T-helper 17 cell (primary cell): ENCODE measurements around the gene ZNF774. TPM values are rescaled to one million over a fixed set of nuclear protein-coding genes. Genes with fewer than 3 reads are reported as not detected.

ENCODE experiments used
- ATAC-seq: fragments of 150-1000 bp; cut with Tn5 transposase; 2 replicates; pipeline ENCODE4 v1.10.0; 2021; ENCODE audit warnings: mild to moderate bottlenecking, moderate library complexity
- DNase-seq, 3 donors: peaks; one replicate each; pipeline versions ENCODE4 v3.0.0 to v3.0.0-alpha.2; 2020 to 2021
- H3K9me3 ChIP-seq: one replicate; pipeline ENCODE4 v1.7.0; 2013; ENCODE audit warnings: low read length, mild to moderate bottlenecking; ENCODE audit not compliant: control insufficient read depth, poor library complexity, severe bottlenecking
- H3K27ac Mint-ChIP-seq: one replicate; pipeline ENCODE4 v1.8.0; 2022; ENCODE audit warnings: mild to moderate bottlenecking, moderate library complexity, mixed read lengths
- H3K27me3 Mint-ChIP-seq: one replicate; pipeline ENCODE4 v1.8.0; 2022; ENCODE audit warnings: mixed read lengths
- H3K36me3 Mint-ChIP-seq: one replicate; pipeline ENCODE4 v1.8.0; 2022; ENCODE audit warnings: low read depth, mixed read lengths
- H3K4me1 Mint-ChIP-seq: one replicate; pipeline ENCODE4 v1.8.0; 2022; ENCODE audit warnings: mild to moderate bottlenecking, mixed read lengths
- H3K4me3 Mint-ChIP-seq: one replicate; pipeline ENCODE4 v1.8.0; 2022; ENCODE audit warnings: mild to moderate bottlenecking, moderate library complexity, mixed read lengths
- total RNA-seq, 4 donors: library from RNA in 2 of 4; stranded (reverse) in 2 of 4; gene quantifications; one replicate each; pipeline ENCODE4 v1.2.3 and lab custom pipeline; 2022 to 2026

Gene ZNF774
- total RNA-seq, 2 donors from 2014 or later = 0.15 TPM; not detected in 1

GRCh38 chr15:90351479-90352106 lies 491 bp upstream of the ZNF774 start:
- DNase-seq (peak in 1 of 3 donors; percentile 12), ATAC-seq (peak; percentile 6)
- Mint-ChIP-seq H3K27ac (peak overlapping the region; percentile 63), H3K4me1 (peaks cover 3% of the 10 kb centered on the region), H3K36me3 (no peaks in the 10 kb centered on the region), H3K27me3 (no peaks in the 10 kb centered on the region), H3K4me3 (peak overlapping the region; percentile 91)
- no peaks in the 10 kb centered on the region for H3K9me3 ChIP-seq

- H3K27me3 Mint-ChIP-seq = no peaks in the 10 kb centered on the region
- H3K4me1 Mint-ChIP-seq = peaks cover under 1% of the 10 kb centered on the region
- ATAC-seq (no peak), DNase-seq (no peak)
- H3K4me3 Mint-ChIP-seq = no peak overlapping the region
- no peaks in the 10 kb centered on the region for H3K9me3 ChIP-seq
- H3K27ac Mint-ChIP-seq = no peak overlapping the region
- H3K36me3 Mint-ChIP-seq = no peaks in the 10 kb centered on the region
These were observed 2.9 kb downstream of the ZNF774 start for GRCh38 chr15:90354986-90355385.

GRCh38 chr15:90358124-90359033 lies 6.3 kb downstream of the ZNF774 start:
- no peaks in the 10 kb centered on the region for H3K36me3 Mint-ChIP-seq
- H3K4me3 Mint-ChIP-seq = no peak overlapping the region
- no peaks in the 10 kb centered on the region for H3K27me3 Mint-ChIP-seq
- ATAC-seq (no peak), DNase-seq (no peak)
- no peaks in the 10 kb centered on the region for H3K9me3 ChIP-seq
- H3K4me1 Mint-ChIP-seq = peaks cover 2% of the 10 kb centered on the region
- H3K27ac Mint-ChIP-seq = no peak overlapping the region

GRCh38 chr15:90360746-90361145 lies 8.7 kb downstream of the ZNF774 start:
- no peaks in the 10 kb centered on the region for H3K9me3 ChIP-seq
- H3K27ac Mint-ChIP-seq = no peak overlapping the region
- H3K4me1 Mint-ChIP-seq = peaks cover 11% of the 10 kb centered on the region
- no peaks in the 10 kb centered on the region for H3K27me3 Mint-ChIP-seq
- H3K36me3 Mint-ChIP-seq = no peaks in the 10 kb centered on the region
- H3K4me3 Mint-ChIP-seq = no peak overlapping the region
- no peak for ATAC-seq
- no peak for DNase-seq

DNA sequence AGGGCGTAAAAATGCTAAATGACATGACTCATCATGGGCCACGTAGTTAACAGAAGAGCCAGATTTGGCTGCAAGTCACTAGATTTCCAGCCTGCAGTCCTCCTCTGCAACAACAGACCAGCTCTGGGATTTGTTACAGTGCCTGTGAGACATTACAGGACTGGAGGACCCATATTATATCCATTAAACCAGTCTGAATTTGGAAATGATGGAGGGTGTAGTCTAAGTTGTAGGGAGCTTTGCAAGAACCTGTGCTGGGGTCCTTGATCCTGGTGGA lies 10.8 kb downstream of the ZNF774 start:
- ATAC-seq (no peak), DNase-seq (no peak)
- H3K27ac Mint-ChIP-seq = no peak overlapping the region

DNA sequence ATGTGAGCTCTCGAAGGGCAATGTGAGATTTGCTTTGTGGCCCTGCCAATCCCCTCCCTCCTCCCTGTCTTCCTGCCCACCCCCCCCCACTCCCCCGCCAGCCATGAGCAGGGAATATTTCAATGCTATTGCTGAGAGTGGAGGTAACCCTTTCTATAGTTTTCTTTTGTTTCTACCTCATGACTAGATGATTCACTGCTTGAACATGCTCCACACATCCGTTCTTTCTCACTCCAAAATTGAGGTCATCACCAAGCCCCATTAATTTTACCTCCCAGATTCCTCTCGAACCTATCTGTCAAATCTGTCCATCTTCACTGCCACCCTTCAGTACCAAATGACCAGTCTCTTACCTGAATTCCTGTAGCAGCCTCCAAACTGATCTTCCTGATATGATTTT lies 12.2 kb downstream of the ZNF774 start:
- Mint-ChIP-seq H3K27ac (no peak overlapping the region), H3K4me1 (peaks cover 16% of the 10 kb centered on the region), H3K27me3 (no peaks in the 10 kb centered on the region), H3K36me3 (no peaks in the 10 kb centered on the region), H3K4me3 (no peak overlapping the region)
- no peak for ATAC-seq
- no peak for DNase-seq
- H3K9me3 ChIP-seq = no peaks in the 10 kb centered on the region

More for the DNA sequence above, 10.8 kb downstream of the ZNF774 start:
- Mint-ChIP-seq H3K4me1 (peaks cover 14% of the 10 kb centered on the region), H3K36me3 (no peaks in the 10 kb centered on the region), H3K4me3 (no peak overlapping the region), H3K27me3 (no peaks in the 10 kb centered on the region)
- H3K9me3 ChIP-seq = no peaks in the 10 kb centered on the region

DNA sequence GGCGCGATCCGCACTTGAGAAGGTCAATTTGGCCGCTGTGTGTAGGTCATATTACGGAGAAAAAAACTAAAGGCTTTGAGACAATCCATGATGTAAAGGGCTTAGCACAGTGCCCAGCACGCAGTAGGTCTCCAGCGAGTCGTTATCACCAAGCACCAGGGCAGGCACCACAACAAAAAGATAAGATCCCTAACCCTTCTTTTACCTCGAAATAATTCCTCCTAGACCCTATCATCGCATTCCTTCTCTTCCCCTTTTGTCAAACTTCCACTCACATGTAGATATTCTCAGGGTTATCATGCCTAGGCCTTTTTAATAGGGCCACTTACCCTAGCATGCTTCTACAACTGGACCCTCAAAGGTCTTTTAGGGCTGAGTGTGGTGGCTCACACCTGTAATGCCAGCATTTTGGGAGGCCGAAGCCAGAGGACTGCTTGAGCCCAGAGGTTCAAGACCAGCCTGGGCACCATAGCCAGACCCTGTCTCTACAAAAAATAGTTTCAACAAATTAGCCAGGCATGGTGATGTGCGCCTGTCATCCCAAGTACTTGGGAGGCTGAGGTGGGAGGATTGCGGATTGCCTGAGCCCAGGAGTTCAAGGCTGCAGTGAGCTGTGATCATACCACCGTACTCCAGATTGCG lies 13.5 kb downstream of the ZNF774 start:
- Mint-ChIP-seq H3K36me3 (no peaks in the 10 kb centered on the region), H3K27ac (no peak overlapping the region), H3K27me3 (no peaks in the 10 kb centered on the region), H3K4me3 (no peak overlapping the region), H3K4me1 (peaks cover 16% of the 10 kb centered on the region)
- no peaks in the 10 kb centered on the region for H3K9me3 ChIP-seq
- ATAC-seq (no peak), DNase-seq (no peak)

GRCh38 chr15:90367576-90367975 lies 15.5 kb downstream of the ZNF774 start:
- H3K27ac Mint-ChIP-seq = peak overlapping the region; percentile 24
- H3K9me3 ChIP-seq = no peaks in the 10 kb centered on the region
- no peaks in the 10 kb centered on the region for H3K36me3 Mint-ChIP-seq
- no peak for DNase-seq
- H3K27me3 Mint-ChIP-seq = no peaks in the 10 kb centered on the region
- H3K4me3 Mint-ChIP-seq = no peak overlapping the region
- H3K4me1 Mint-ChIP-seq = peaks cover 14% of the 10 kb centered on the region
- no peak for ATAC-seq

DNA sequence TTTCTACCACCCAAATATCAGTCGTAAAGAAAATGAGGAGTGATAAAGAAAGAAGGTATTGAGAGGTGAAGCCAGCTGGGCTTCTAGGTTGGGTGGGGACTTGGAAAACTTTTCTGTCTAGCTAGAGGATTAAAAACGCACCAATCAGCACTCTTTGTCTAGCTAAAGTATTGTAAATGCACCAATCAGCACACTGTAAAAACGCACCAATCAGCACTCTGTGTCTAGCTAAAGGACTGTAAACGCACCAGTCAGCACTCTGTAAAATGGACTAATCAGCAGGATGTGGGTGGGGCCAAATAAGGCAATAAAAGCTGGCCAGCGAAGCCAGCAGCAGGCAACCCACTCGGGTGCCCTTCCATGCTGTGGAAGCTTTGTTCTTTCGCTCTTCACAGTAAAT lies 23.0 kb downstream of the ZNF774 start:
- no peak for DNase-seq
- no peak overlapping the region for H3K4me3 Mint-ChIP-seq
- peaks cover 18% of the 10 kb centered on the region for H3K4me1 Mint-ChIP-seq
- H3K9me3 ChIP-seq = peaks cover 3% of the 10 kb centered on the region
- ATAC-seq = no peak
- no peaks in the 10 kb centered on the region for H3K27me3 Mint-ChIP-seq
- no peaks in the 10 kb centered on the region for H3K36me3 Mint-ChIP-seq
- no peak overlapping the region for H3K27ac Mint-ChIP-seq

GRCh38 chr15:90376789-90377188 lies 24.7 kb downstream of the ZNF774 start:
- H3K4me1 Mint-ChIP-seq = peaks cover 18% of the 10 kb centered on the region
- no peaks in the 10 kb centered on the region for H3K27me3 Mint-ChIP-seq
- H3K36me3 Mint-ChIP-seq = no peaks in the 10 kb centered on the region
- H3K27ac Mint-ChIP-seq = peak overlapping the region; percentile 62
- peak; percentile 34 to 59 (median 46) for DNase-seq
- peaks cover 3% of the 10 kb centered on the region for H3K9me3 ChIP-seq
- ATAC-seq = peak; percentile 99
- H3K4me3 Mint-ChIP-seq = peak overlapping the region; percentile 76

GRCh38 chr15:90379263-90379662 lies 27.2 kb downstream of the ZNF774 start:
- no peak overlapping the region for H3K27ac Mint-ChIP-seq
- H3K36me3 Mint-ChIP-seq = no peaks in the 10 kb centered on the region
- H3K9me3 ChIP-seq = peaks cover 3% of the 10 kb centered on the region
- DNase-seq = no peak
- peaks cover 22% of the 10 kb centered on the region for H3K4me1 Mint-ChIP-seq
- no peak overlapping the region for H3K4me3 Mint-ChIP-seq
- ATAC-seq = no peak
- H3K27me3 Mint-ChIP-seq = no peaks in the 10 kb centered on the region

DNA sequence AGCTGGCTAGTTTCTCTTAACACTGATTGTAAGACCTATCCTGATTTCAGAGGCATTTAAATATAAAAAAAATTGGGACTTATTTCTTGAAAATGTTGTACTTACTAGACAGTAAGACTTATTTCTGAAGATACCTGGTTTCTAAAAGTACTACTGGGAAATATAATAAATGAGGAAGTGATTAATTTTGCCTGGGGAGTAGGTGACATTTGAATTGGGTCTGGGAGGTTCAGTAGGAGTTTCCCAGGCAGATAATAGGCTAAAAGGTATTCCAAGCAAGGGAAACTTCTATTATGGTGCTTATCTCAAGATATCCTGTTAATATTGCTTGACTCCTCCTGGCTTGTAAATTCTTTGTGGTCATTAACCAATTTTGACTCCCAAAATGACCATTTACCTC lies 29.4 kb downstream of the ZNF774 start:
- Mint-ChIP-seq H3K36me3 (no peaks in the 10 kb centered on the region), H3K27me3 (no peaks in the 10 kb centered on the region), H3K4me3 (no peak overlapping the region), H3K27ac (no peak overlapping the region), H3K4me1 (peaks cover 19% of the 10 kb centered on the region)
- ATAC-seq (no peak), DNase-seq (no peak)
- H3K9me3 ChIP-seq = peaks cover 3% of the 10 kb centered on the region

GRCh38 chr15:90382320-90382719 lies 30.2 kb downstream of the ZNF774 start:
- H3K9me3 ChIP-seq = peaks cover 3% of the 10 kb centered on the region

More at GRCh38 chr15:90382320-90382719, 30.2 kb downstream of the ZNF774 start:
- Mint-ChIP-seq H3K4me1 (peaks cover 11% of the 10 kb centered on the region), H3K4me3 (no peak overlapping the region), H3K36me3 (no peaks in the 10 kb centered on the region), H3K27me3 (no peaks in the 10 kb centered on the region), H3K27ac (no peak overlapping the region)
- ATAC-seq (no peak), DNase-seq (no peak)
